HG02763 (cell line): ENCODE data around the gene CEP162.
"Not testable (repeated sequence)": the region's sequence is repeated elsewhere in the genome, so short reads cannot be mapped to it uniquely, and the experiment has no call there.

Source experiments
- ATAC-seq: cut with Tn5 transposase; IDR thresholded peaks from one replicate; pipeline ENCODE4 v1.9.1; 2021; ENCODE audit warnings: mild to moderate bottlenecking, moderate library complexity; ENCODE audit not compliant: unreplicated experiment

The CEP162 gene

DNA sequence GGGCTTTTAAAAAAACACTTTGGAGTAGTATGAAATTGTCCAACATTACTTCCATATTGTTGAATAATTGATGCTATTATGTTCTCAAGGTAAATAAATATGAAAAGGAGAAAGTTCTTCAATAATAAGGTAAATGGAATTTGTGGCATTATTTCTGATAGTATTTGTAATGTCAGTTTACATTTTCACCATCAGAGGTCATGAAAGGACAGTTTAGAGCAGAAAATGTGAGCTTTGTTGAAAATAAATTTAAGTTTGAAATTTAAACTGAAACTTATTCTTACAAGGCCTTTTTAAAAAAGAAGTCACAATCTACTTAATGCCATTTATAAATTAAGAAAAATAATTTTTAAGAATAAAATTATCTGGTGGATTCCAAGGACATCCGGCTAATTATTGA lies 15.8 kb upstream of the CEP162 start:
- no peak for ATAC-seq

DNA sequence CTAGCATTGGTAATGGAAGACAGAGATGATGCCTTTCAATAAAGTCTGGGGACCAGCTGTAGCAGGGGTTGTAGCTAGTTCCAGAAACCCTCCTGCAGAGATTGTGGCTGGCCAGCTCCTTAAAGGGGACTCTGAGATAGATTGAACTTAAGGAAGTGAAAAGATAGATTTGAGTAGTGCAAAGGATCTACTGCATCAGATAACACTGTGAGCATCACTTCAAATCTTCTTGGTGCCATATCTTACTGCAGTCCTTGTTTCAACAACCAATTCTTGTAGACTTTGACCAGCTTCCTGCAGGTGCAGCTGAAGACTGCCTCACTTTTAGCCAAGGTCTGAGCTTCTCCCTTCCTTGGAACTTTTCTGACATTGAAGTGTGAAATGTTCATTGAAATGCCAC lies 14.8 kb upstream of the CEP162 start:
- ATAC-seq, result no peak

DNA sequence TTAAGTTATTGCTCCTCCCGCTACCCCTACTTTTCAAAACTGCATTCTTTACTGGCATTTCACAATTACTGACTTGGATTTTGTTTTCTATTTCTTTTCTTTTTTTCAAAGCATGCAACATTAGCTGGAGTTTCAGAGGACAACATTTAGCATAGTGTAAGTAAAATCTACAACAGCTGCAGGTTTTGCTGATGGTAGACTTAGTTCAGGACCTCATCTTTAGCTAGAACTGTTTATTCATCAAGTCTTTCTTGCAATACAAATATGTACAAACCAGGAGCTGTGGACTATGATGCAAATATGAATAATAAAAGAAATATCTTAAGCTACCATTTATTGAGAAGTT lies 728 bp upstream of the CEP162 start:
- ATAC-seq, result no peak

DNA sequence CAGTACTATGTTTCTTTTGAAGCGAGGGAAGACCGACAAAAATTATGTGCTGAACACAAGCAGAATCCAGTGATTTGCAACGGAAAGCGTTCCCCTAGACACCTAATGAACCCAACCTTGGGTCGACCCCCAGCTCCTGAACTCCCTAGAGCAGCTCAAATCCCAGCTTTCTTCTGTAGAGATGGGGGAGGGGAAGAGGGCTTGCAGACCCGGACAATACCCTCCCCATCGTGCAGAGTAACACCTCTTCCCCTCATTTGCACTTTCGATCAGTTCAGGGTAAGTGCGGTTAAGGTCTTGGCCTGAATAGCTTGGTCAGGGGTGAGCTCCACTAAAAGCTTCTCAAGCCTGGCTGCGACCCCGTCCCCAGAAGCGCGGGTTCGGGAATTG lies 404 bp downstream of the CEP162 start:
- ATAC-seq, result no peak

DNA sequence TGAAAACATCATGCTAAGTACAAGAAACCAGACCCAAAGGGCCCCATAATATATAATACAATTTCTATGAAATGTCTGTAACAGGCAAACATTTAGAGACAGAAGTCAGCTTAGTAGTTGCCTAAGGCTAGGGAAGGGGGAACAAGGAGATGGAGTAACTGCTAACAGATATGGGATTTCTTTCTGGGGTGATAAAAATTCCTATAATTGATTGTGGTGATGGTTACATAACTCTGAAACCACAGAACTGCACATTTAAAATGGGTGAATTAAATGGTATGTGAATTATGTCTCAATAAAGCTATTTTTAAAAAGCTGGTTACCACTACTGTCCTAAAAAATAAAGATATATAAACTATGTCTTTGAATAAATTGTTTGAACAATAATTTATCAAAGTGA lies 3.2 kb downstream of the CEP162 start:
- ATAC-seq, result no peak

DNA sequence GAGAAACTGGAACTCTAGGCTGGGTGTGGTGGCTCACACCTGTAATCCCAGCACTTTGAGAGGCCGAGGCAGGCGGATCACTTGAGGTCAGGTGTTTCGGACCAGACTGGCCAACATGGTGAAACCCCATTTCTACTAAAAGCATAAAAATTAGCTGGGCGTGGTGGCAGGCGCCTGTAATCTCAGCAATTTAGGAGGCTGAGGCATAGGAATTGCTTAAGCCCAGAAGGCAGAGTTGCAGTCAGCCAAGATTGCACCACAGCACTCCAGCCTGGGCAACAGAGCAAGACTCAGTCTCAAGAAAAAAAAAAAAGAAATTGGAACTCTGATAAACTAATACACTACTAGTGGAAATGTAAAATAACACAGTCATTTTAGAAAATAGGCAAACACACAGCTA lies 3.8 kb downstream of the CEP162 start:
- not testable (repeated sequence) for ATAC-seq

DNA sequence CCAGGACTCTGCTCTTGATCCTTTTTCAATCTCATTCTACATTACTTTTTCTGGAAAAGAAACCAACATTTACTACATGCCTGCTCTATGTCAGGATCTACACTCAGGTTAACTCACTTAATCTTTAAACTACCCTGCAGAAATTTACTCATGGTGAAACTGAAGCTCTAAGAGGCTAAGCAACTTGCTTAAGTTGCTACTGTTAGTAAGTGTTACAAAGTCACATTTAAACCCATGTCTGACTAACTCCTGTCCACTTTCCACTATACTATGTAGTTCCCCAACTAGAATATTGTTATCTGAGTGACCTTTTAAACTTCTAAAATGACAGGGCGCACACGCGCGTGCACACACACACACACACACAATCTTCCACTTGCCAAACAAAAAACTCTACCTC lies 5.0 kb downstream of the CEP162 start:
- ATAC-seq, result no peak

DNA sequence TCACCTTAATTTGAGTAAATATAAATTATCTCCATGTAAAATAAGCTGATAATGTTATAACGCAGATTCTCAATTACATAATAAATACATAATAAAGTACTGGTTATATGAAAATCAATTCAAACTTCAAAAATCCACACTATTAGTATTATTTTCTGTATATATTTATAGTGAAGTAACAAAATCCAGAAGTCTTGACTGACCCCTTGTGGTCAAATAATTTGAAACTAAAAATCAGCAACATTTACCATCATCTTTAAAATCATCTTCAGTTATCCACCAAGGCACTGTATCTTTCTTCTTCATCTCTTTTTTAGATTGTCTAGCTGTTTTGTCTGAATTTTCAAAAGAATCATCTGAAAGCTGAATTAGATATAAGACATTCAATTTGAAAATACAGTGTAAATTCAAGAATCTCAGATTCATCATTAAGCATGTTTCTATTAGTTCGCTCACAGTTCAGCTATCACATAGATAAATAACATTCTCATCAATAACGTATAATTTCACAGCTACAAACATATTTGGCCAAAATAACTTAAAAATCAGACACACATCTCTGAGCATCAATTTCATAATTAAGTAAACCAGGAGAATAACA lies 6.5 kb downstream of the CEP162 start:
- no peak for ATAC-seq

DNA sequence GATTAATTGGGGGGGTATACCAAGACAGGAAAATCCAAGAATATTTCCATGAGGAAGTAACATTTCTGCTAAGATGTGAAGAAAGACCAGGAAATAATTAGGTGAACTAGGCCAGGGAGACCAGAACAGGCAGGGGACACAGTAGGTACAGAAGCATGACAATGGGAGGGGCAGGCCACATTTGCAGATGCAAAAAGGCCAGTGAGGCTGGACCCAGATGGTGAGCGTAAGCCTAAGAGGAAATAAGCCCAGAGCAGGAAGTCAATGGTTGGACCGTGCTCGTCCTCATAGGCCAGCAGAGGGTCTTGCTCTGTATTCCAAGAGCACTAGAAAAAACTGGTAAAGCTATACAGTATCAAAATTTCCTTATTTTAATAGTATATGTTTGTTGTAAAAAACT lies 9.4 kb downstream of the CEP162 start:
- ATAC-seq, result no peak

DNA sequence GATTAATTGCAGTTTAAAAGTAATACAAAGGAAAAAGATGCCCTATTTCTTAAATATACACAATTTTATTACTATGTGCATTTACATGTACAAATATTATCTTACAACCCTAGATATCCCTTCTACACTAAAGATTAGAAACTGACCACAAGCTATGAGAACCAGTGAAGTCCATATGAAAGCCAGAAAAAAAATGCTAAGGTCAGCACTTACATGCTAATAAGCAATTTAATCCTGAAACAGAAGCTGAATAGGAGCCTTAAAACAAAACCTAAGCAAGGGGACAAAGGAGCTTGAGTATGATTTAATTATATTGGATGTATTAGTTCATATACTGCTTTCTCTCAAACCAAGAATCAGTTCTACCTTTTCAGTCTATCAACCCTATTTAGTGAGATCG lies 14.2 kb downstream of the CEP162 start:
- no peak for ATAC-seq

DNA sequence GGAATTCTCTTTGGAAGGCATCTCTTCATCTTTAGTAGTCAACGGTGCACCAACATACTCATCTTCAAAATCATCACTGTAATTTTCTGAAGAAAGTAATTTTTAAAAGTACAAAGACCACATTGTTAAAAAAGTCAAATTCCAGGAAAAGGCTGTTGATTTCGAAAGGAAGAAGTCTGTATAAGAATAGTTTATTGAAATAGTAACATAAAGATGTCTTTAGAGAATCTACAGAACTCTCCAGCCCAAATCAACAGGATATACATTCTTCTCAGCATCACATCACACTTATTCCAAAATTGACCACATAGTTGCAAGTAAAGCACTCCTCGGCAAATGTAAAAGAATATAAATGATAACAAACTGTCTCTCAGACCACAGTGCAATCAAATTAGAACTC lies 23.4 kb downstream of the CEP162 start:
- ATAC-seq, result no peak

DNA sequence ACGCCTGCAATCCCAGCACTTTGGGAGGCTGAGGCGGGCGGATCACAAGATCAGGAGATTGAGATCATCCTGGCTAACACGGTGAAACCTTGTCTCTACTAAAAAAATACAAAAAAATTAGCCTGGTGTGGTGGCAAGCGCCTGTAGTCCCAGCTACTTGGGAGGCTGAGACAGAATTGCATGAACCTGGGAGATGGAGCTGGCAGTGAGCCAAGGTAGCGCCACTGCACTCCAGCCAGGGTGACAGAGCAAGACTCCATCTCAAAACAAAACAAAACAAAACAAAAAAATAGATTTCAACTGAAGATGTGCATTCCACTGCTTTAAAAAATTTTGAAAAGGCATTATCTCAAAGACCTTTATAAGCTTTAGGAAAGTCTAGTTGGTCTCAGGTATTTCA lies 27.5 kb downstream of the CEP162 start:
- ATAC-seq, result not testable (repeated sequence)

DNA sequence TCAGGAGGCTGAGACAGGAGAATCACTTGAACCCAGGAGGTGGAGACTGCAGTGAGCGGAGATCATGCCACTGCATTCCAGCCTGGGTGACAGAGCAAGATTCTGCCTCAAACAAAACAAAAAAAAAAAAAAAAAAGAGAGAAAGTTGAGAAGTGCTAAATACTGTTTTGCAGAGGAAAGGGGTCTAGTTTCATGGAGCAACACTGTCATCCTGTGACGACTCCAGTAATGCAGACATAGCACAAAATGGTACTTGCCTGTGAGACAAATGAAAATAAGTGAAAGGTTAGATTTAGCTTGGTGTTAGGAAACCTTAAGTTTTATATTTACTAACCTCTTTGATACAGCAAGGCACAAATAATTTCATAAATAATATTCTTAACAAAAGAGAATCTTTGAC lies 29.7 kb downstream of the CEP162 start:
- no peak for ATAC-seq

DNA sequence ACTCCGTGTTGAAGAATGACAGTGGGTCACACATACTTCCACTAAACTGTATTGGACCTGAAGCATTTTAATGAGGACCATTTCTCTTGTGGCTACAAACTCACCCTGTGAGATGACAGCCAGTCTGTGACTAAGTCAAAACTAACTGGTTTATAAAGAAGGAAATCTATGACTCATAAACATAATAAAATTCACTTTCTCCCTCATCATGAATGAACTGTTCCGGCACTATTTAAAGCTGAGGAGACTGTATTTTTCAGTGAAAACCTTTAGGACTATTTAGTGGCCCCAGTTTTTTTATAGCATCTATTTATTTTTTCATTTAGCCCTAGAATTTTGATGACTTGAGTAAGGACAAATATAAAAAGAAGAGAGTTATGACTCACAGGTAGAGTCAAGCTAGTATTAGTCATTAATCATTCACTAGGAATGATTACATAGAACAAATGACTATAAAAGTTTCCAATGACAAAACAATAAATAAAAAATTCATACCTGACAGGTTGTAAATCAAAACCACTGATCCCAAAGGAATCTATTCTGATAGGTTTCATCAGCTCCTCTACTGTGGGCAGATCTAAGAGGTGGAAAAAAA lies 34.2 kb downstream of the CEP162 start:
- ATAC-seq, result no peak

DNA sequence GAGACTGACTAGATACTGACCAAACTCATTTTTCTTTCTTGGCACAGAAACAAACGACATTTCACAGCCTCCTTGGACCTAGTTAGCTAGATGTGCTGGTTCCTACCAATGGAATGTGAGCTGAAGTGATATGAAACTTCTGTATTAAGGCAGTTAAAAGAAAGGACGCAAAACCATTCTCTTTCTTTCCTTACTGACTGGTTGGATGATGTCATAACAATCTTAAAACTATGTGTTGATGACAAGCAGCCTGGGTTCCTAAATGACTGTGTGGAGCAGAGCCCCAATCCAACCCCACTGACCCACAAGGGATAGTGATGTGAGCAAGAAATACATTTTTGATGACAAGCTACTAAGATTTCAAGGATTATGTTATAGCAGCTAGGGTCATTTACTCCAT lies 35.6 kb downstream of the CEP162 start:
- ATAC-seq, result no peak

DNA sequence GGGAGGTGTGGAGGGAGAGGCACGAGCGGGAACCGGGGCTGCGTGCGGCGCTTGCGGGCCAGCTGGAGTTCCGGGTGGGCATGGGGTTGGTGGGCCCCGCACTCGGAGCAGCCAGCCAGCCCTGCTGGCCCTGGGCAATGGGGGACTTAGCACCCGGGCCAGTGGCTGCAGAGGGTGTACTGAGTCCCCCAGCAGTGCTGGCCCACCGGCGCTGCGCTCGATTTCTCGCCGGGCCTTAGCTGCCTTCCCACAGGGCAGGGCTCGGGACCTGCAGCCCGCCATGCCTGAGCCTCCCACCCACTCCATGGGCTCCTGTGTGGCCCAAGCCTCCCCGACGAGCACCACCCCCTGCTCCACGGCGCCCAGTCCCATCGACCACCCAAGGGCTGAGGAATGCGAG lies 38.1 kb downstream of the CEP162 start:
- not testable (repeated sequence) for ATAC-seq

DNA sequence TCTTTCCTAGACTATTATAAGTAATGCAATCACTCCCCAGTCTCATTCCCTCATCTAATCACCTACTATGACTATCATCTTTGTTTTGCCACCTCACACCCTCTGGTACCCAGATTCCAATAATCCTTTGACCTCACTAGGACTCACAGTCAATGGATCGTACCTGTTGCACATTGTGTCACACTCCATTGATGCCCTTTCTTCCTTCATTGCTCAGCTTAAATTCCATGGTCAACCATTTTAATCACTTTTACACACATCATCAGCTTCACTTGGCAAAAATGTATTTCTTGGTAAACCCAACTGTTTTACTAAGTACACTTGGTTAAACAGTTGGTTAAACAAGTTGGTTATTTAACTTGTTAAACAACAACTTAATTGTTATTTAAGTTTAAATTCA lies 44.0 kb downstream of the CEP162 start:
- no peak for ATAC-seq

DNA sequence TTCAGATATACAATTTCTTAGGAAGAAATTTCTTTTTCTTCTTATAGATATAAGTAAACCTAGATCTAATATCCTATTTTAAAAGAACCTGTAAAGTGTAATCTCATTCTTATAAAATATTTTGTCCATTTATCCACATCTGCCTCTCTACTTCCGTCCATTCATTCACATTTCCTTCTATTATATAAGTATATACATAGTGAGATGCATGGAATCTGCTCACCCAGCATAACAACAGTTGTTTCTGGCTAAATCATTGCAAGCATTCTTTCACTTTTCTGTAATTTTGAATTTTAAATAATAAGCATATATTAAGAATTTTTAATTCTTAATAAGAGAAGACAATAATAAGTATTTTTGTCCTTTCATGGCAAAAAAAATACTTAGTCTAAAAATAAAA lies 45.4 kb downstream of the CEP162 start:
- no peak for ATAC-seq

DNA sequence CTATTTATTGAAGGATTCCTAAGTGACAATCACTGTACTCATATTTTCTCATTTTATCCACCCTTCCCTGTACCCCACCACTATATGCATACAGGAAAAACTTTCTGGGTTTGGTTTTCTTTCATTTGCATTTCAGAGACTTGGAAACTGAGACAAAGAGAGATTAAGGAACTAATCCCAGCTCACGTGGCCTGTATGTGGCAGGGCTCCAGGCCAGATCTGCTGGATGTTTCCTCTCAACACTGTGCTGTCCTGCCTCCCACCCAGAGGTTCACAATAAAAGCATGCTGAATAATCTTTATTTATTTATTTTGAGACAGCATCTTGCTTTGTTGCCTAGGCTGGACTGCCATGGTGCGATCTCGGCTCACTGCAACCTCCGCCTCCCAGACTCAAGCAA lies 50.2 kb downstream of the CEP162 start:
- ATAC-seq, result no peak

DNA sequence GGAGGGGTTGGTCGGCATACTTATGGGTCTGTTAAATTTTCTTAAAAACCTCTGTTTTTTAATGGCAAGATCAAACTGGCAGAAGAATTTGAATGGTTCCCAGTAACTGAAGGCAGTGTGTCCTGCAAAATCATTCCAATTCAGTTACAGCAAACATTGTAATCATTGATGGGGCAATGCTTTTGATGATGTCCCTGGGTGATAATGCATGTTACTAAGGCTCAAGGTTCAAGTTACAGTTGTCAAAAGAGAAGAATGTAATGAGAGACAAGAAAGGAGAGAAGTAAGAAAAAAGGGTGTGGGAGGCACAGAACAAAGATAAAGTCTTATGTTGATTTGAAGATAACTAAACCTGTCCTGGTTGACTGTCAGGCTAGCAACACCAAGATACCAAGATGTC lies 54.9 kb downstream of the CEP162 start:
- ATAC-seq, result no peak

DNA sequence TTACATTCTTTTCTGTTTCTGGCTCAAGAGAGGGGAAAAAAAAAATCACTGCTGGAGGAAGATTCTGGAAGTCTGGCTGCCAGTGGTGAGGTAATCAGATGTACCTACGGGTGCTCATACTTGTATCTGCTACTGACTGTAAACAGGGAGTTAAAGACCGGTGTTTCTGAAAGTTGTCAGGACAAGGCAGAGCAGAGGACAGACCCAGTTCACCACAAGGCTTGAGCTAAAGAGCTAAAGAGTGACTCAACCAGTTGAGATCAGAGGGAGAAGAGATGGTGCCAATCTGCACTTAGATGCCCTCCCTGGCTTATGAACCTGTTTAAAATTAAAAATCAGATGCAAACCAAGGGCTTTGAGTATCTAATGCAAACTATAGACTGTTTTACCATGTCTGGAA lies 55.4 kb downstream of the CEP162 start:
- no peak for ATAC-seq

DNA sequence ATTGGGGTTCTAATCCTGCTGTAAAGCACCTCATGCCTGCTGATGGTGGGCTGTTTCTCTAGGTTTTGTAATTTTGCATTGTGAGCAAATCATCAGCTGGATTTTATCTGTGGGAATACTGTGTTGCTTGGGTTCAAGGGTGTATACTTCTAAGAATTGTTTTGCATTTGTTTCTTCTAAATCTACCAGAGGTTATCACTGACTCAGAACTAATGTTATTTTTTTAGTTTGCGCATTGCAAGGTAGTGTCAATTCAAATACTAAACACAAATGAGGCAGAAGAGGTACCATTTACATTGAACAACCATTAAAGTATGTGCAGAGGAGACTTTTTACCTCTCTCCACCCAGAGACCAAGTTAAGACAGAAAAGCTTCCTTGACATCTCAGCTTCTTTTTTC lies 60.0 kb downstream of the CEP162 start:
- no peak for ATAC-seq

DNA sequence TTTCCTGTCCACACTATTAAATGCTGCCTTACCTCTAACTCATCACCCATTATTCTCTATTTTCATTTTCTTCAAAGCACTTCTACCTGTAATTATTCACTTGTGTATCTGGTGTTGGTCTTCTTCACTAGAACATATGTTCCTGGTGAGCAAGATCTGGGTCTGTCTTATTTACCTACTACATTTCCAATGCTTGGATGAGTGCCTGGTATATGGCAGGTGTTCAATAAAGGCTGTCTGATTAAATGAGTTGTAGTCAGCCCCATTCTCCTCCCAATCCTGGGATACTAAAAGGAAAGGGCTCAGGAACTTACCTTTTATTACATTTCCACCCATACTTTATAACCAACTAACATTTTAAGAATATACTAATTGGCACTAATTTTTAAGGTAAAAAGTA lies 61.0 kb downstream of the CEP162 start:
- ATAC-seq, result no peak
